Suprapubic skin (tissue), 4 donors: ENCODE measurements around the gene IFNLR1. TPM values are rescaled to one million over a fixed set of nuclear protein-coding genes. Genes with fewer than 3 reads are reported as not detected.

Experiments used
- DNase-seq, 2 donors: peaks; one replicate each; pipeline ENCODE4 v3.0.0-alpha.2; 2019; ENCODE audit warnings: low spot score in 2 of 2
- H3K27ac ChIP-seq: fragments of 200-600 bp; sonication (generic); one replicate; pipeline ENCODE4 v1.5.1; 2019
- H3K27me3 ChIP-seq: fragments of 200-600 bp; sonication (generic); one replicate; pipeline ENCODE4 v1.5.1; 2019
- H3K36me3 ChIP-seq: fragments of 200-600 bp; sonication (generic); one replicate; pipeline ENCODE4 v1.5.1; 2019
- H3K4me1 ChIP-seq: fragments of 200-600 bp; sonication (generic); one replicate; pipeline ENCODE4 v1.5.1; 2019
- H3K4me3 ChIP-seq: fragments of 200-600 bp; sonication (generic); one replicate; pipeline ENCODE4 v1.5.1; 2019; ENCODE audit warnings: mild to moderate bottlenecking
- H3K9me3 ChIP-seq: fragments of 200-600 bp; sonication (generic); one replicate; pipeline ENCODE4 v1.5.1; 2019
- EP300 ChIP-seq: sonication (generic); formaldehyde crosslinking; IDR thresholded peaks from one replicate; pipeline ENCODE4 v1.6.1; 2017; ENCODE audit warnings: antibody characterized with exemption
- POLR2A ChIP-seq, 2 donors: fragments of 450-650 bp; IDR thresholded peaks; one replicate each; pipeline ENCODE4 v1.6.1; 2017; ENCODE audit warnings: antibody characterized with exemption in 2 of 2, mild to moderate bottlenecking in 2 of 2, moderate library complexity in 2 of 2
- POLR2AphosphoS5 ChIP-seq, 3 donors: sonication (generic); formaldehyde crosslinking; IDR thresholded peaks; one replicate each; pipeline ENCODE4 v1.6.1; 2017; ENCODE audit warnings: antibody characterized with exemption in 3 of 3
- WGBS: methylation state at CpG from one replicate; pipeline ENCODE4 v1.1.5; 2018; 5-methylcytosine and 5-hydroxymethylcytosine counted together
- total RNA-seq, 4 donors: library from RNA; depleted of rRNA; stranded (reverse); fragments of >200 nt; gene quantifications; one replicate each; pipeline ENCODE4 v1.1.0, GENCODE V29; 2016
- TF ChIP-seq, protein P1 (sequence below), 2 donors: fragments of 200-600 bp in 1 of 2; fragments of 450-650 bp in 1 of 2; sonication (generic) in 1 of 2; IDR thresholded peaks; one replicate each; pipeline ENCODE4 v1.5.1; 2016 to 2019; ENCODE audit warnings: antibody characterized with exemption in 2 of 2, mild to moderate bottlenecking in 1 of 2, moderate library complexity in 1 of 2

The IFNLR1 gene
- total RNA-seq, 4 donors from 2014 or later = 11.7 to 16.1 (median 14.0) TPM

DNA sequence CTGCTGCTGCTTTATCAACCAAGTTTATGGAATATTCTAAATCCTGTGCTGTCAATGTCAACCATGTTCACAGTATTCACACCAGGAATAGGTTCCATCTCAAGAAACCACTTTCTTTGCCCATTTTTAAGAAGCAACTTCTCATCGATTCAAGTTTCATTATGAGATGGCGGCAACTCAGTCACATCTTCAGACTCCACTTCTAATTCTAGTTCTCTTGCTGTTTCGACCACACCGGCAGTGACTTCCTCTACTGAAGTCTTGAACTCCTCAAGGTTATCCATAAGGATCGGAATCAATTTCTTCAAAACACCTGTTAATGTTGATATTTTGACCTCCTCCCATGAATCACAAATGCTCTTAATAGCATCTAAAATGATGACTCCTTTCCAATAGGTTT lies 39.7 kb upstream of the IFNLR1 start:
- no peak for TF ChIP-seq POLR2AphosphoS5 (IDR thresholded peaks at IDR 0.05)
- no peak for TF ChIP-seq EP300
- TF ChIP-seq, protein P1, sequence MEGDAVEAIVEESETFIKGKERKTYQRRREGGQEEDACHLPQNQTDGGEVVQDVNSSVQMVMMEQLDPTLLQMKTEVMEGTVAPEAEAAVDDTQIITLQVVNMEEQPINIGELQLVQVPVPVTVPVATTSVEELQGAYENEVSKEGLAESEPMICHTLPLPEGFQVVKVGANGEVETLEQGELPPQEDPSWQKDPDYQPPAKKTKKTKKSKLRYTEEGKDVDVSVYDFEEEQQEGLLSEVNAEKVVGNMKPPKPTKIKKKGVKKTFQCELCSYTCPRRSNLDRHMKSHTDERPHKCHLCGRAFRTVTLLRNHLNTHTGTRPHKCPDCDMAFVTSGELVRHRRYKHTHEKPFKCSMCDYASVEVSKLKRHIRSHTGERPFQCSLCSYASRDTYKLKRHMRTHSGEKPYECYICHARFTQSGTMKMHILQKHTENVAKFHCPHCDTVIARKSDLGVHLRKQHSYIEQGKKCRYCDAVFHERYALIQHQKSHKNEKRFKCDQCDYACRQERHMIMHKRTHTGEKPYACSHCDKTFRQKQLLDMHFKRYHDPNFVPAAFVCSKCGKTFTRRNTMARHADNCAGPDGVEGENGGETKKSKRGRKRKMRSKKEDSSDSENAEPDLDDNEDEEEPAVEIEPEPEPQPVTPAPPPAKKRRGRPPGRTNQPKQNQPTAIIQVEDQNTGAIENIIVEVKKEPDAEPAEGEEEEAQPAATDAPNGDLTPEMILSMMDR (IDR thresholded peaks at IDR 0.05) = no peak
- no peak for TF ChIP-seq POLR2A (IDR thresholded peaks at IDR 0.05)
- 95% methylated on average over 5 of the region's 5 CpGs for WGBS

DNA sequence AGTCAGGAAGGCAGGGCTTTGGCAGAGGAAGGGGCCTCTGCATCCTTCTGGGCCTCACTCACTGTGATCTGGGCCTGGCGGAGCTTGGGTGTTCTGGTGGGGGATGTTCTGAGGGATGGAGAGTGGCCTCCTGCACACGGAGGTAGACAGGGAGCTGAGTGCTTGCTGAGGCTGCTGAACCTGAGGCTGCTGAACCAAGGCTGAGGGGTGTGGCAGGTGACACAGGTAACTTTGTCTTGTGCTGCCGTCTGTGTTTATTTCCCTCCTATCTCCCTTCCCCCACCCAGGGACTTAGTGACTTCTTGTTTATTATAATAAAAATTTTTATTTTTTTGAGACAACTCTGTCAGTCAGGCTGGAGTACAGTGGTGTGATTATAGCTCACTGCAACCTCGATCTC lies 37.7 kb upstream of the IFNLR1 start:
- H3K9me3 ChIP-seq = no peaks in the 10 kb centered on the region
- TF ChIP-seq EP300 = no peak
- TF ChIP-seq POLR2AphosphoS5 (IDR thresholded peaks at IDR 0.05) = no peak
- TF ChIP-seq POLR2A (IDR thresholded peaks at IDR 0.05) = no peak
- TF ChIP-seq, protein P1 (IDR thresholded peaks at IDR 0.05) = no peak
- H3K27me3 ChIP-seq = no peaks in the 10 kb centered on the region
- no peaks in the 10 kb centered on the region for H3K4me1 ChIP-seq
- H3K36me3 ChIP-seq = no peaks in the 10 kb centered on the region
- no peak overlapping the region for H3K4me3 ChIP-seq
- DNase-seq = no peak
- 89% methylated on average over 4 of the region's 4 CpGs for WGBS
- H3K27ac ChIP-seq = no peak overlapping the region

More for the DNA sequence above, 39.7 kb upstream of the IFNLR1 start:
- Histone ChIP-seq H3K27ac (no peak overlapping the region), H3K4me1 (no peaks in the 10 kb centered on the region), H3K9me3 (no peaks in the 10 kb centered on the region), H3K27me3 (no peaks in the 10 kb centered on the region), H3K36me3 (no peaks in the 10 kb centered on the region), H3K4me3 (no peak overlapping the region)
- DNase-seq = no peak

DNA sequence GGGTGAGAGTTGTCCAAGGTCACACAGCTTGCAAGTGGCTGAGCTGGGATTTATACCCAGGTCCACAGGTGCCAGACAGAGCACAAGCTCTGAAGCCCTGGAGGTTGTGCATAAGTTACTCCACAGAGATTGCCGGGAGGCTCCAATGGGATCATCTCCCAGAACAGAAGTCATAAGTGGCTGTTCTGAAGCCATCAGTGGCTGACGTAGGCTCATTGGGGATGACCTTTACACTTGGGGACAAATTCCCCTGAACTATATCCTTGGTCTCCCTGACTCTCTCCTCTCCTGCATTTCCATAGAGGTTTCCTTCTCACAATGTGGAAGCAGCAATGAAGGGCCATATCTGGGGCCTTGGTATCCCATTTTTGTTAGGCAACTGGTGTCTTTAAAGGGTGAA lies 37.0 kb upstream of the IFNLR1 start:
- no peak for DNase-seq
- TF ChIP-seq POLR2A (IDR thresholded peaks at IDR 0.05) = no peak
- no peaks in the 10 kb centered on the region for H3K36me3 ChIP-seq
- no peaks in the 10 kb centered on the region for H3K4me1 ChIP-seq
- H3K4me3 ChIP-seq = no peak overlapping the region
- H3K27me3 ChIP-seq = no peaks in the 10 kb centered on the region
- no peak overlapping the region for H3K27ac ChIP-seq
- H3K9me3 ChIP-seq = no peaks in the 10 kb centered on the region
- WGBS = 100% methylated on average over 2 of the region's 2 CpGs

DNA sequence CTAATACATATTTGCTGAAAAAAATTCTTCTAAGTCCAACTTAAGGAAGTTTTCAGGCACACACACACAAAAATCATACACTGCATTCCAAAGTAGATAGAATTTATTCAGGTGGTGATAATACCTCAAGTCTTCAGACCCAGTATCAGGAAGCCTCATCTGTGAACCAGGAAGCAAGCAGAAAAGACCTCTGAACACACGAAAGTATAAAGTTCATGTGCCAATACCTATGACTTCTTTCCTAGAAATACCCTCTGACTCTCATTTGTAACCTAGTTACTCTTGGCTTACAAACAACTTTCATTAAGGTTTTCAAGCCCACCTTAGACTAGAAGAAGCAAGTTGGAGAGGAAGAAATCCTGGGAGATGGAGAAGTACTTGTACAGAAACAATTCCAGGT lies 35.7 kb upstream of the IFNLR1 start:
- no peak for DNase-seq
- Histone ChIP-seq H3K9me3 (no peaks in the 10 kb centered on the region), H3K27ac (no peak overlapping the region), H3K4me3 (no peak overlapping the region), H3K4me1 (no peaks in the 10 kb centered on the region), H3K36me3 (no peaks in the 10 kb centered on the region), H3K27me3 (no peaks in the 10 kb centered on the region)
- TF ChIP-seq POLR2A (IDR thresholded peaks at IDR 0.05) = no peak
- no peak for TF ChIP-seq EP300
- TF ChIP-seq POLR2AphosphoS5 (IDR thresholded peaks at IDR 0.05) = no peak
- TF ChIP-seq, protein P1 (IDR thresholded peaks at IDR 0.05) = no peak
- 70% methylated on average over 1 of the region's 1 CpG for WGBS

DNA sequence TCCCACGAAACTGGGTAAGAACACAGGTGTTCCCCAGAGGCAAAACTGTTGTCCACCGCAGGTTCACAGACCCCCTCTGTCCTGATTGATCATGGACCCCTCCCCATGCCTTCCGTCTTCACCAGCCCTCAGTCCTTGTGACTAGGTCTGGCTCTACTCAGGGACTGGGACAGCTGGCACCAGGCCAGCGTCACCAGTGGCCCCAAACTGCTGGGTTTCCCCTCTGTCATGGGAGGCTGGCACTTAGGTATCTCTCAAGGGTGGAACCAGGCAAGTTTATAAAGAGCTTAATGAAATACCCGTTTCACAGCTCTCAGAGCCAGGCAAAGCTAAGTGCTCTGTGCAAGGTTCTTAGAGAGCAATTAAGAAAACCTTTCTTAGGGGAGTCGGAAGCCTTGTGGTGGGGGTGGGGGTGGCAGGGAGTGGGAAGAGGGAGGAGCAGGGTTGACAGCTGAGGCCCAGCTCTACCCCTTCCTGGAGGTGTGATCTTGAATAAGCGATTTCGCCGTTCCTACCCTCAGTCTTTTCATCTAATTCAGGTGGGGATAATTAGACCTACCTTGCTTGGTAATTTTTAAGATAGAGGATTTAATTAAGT lies 35.0 kb upstream of the IFNLR1 start:
- TF ChIP-seq EP300 (no peak), POLR2AphosphoS5 (IDR thresholded peaks at IDR 0.05) (no peak), POLR2A (IDR thresholded peaks at IDR 0.05) (no peak)
- TF ChIP-seq, protein P1 (IDR thresholded peaks at IDR 0.05) = no peak
- no peaks in the 10 kb centered on the region for H3K36me3 ChIP-seq
- peaks cover 6% of the 10 kb centered on the region for H3K27me3 ChIP-seq
- no peak overlapping the region for H3K27ac ChIP-seq
- no peaks in the 10 kb centered on the region for H3K9me3 ChIP-seq
- no peak overlapping the region for H3K4me3 ChIP-seq
- no peak for DNase-seq
- WGBS = 46% methylated on average over 9 of the region's 9 CpGs
- H3K4me1 ChIP-seq = no peaks in the 10 kb centered on the region

DNA sequence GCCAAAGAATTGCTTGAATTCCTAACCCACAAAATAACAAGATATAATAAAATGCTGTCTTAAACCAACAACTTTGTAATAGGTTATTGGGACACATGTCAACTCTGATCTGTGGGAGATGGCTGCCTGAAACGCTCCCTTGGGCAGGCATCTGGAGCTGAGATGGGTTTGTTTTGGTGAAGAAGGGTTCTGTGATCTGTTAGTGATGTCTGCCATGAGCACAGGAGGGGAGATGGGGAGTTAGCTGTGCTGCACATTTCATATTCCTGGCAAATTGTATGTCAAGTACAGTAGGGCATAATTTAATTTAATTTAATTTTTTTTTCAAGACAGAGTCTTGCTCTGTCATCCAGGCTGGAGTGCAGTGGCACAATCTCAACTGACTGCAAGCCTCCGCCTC lies 34.2 kb upstream of the IFNLR1 start:
- TF ChIP-seq EP300 (no peak), POLR2A (IDR thresholded peaks at IDR 0.05) (no peak), POLR2AphosphoS5 (IDR thresholded peaks at IDR 0.05) (no peak)
- TF ChIP-seq, protein P1 (IDR thresholded peaks at IDR 0.05) = no peak
- H3K9me3 ChIP-seq = no peaks in the 10 kb centered on the region
- 88% methylated on average over 2 of the region's 2 CpGs for WGBS
- peaks cover 8% of the 10 kb centered on the region for H3K27me3 ChIP-seq
- H3K27ac ChIP-seq = no peak overlapping the region
- peaks cover 5% of the 10 kb centered on the region for H3K4me1 ChIP-seq
- DNase-seq = no peak
- H3K4me3 ChIP-seq = no peak overlapping the region
- no peaks in the 10 kb centered on the region for H3K36me3 ChIP-seq
